Thyroid gland (tissue), 4 donors: ENCODE results near the gene KATNAL2.

Source experiments
- POLR2A ChIP-seq, 2 donors: fragments of 450-650 bp; IDR thresholded peaks; one replicate each; pipeline ENCODE4 v1.6.1; 2017; ENCODE audit warnings: antibody characterized with exemption in 2 of 2, mild to moderate bottlenecking in 2 of 2, moderate library complexity in 1 of 2
- TF ChIP-seq, protein P1 (sequence below), 6 experiments: fragments of 200-600 bp in 3 of 6; fragments of 450-650 bp in 3 of 6; sonication (generic) in 3 of 6; IDR thresholded peaks; one replicate each; pipeline ENCODE4 v1.5.1; 2016 to 2019; ENCODE audit warnings: antibody characterized with exemption in 6 of 6, mild to moderate bottlenecking in 2 of 6, inconsistent platforms in 1 of 6, moderate library complexity in 1 of 6

DNA sequence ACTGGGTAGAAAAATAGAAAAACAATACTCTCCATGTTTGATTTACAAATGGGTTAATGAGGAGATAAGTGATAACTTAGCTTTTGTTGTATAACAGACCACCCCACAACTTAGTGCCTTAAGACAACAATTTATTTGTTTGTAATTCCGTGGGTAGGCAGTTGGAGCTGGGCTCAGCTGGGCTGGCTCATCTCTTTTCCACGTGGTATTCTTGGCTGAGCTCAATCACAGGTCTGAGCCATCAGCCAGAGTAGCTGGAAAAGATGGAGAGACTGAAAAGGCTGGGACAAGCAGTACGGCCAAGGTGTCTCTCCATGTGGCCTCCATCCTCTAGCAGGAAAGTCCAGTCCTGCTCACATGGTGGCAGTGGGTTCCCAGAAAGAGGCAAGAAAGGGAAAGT lies 150.2 kb downstream of the KATNAL2 start:
- TF ChIP-seq, protein P1, sequence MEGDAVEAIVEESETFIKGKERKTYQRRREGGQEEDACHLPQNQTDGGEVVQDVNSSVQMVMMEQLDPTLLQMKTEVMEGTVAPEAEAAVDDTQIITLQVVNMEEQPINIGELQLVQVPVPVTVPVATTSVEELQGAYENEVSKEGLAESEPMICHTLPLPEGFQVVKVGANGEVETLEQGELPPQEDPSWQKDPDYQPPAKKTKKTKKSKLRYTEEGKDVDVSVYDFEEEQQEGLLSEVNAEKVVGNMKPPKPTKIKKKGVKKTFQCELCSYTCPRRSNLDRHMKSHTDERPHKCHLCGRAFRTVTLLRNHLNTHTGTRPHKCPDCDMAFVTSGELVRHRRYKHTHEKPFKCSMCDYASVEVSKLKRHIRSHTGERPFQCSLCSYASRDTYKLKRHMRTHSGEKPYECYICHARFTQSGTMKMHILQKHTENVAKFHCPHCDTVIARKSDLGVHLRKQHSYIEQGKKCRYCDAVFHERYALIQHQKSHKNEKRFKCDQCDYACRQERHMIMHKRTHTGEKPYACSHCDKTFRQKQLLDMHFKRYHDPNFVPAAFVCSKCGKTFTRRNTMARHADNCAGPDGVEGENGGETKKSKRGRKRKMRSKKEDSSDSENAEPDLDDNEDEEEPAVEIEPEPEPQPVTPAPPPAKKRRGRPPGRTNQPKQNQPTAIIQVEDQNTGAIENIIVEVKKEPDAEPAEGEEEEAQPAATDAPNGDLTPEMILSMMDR (IDR thresholded peaks at IDR 0.05) = no peak
- TF ChIP-seq POLR2A (IDR thresholded peaks at IDR 0.05) = no peak
